Kidney (tissue), 14 donors: Measurements from ENCODE around the gene B3GALT6. TPM values are rescaled to one million over a fixed set of nuclear protein-coding genes. Genes with fewer than 3 reads are reported as not detected.

Source experiments
- DNase-seq, 5 donors: peaks; one replicate each; pipeline ENCODE4 v3.0.0-alpha.2; 2013 to 2020
- FAIRE-seq: peaks from 2 replicates; lab custom pipeline; 2012; peaks lifted over from hg19 to GRCh38; lab: Jason Lieb, UNC
- H3K27ac ChIP-seq, 2 donors: one replicate each; pipeline ENCODE4 v1.7.0; 2013; ENCODE audit warnings: low read depth in 2 of 2, low read length in 2 of 2, inconsistent platforms in 1 of 2
- H3K27me3 ChIP-seq: one replicate; pipeline ENCODE4 v1.7.1; 2013; ENCODE audit warnings: low read length, inconsistent platforms; ENCODE audit not compliant: control insufficient read depth, insufficient read depth
- H3K36me3 ChIP-seq, 3 donors: one replicate each; pipeline versions ENCODE4 v1.7.0 to v1.7.1; 2013; ENCODE audit warnings: low read length in 3 of 3, control low read depth in 1 of 3, inconsistent platforms in 1 of 3; ENCODE audit not compliant: insufficient read depth in 3 of 3, control insufficient read depth in 2 of 3
- H3K4me1 ChIP-seq, 3 donors: one replicate each; pipeline versions ENCODE4 v1.7.0 to v1.7.1; 2013; ENCODE audit warnings: low read length in 3 of 3, inconsistent platforms in 1 of 3, low read depth in 1 of 3; ENCODE audit not compliant: control insufficient read depth in 2 of 3, insufficient read depth in 2 of 3
- H3K4me3 ChIP-seq, 3 donors: one replicate each; pipeline versions ENCODE4 v1.7.0 to v1.8.1; 2013; ENCODE audit warnings: low read length in 3 of 3, control low read depth in 1 of 3, inconsistent platforms in 1 of 3
- H3K9ac ChIP-seq, 3 donors: one replicate each; pipeline versions ENCODE4 v1.7.0 to v1.7.1; 2013; ENCODE audit warnings: low read length in 3 of 3, control low read depth in 1 of 3, inconsistent platforms in 1 of 3
- H3K9me3 ChIP-seq, 3 donors: one replicate each; pipeline versions ENCODE4 v1.7.0 to v1.7.1; 2013; ENCODE audit warnings: low read length in 3 of 3, control low read depth in 1 of 3, inconsistent platforms in 1 of 3; ENCODE audit not compliant: control insufficient read depth in 2 of 3, insufficient read depth in 1 of 3
- intact Hi-C: fragments of 100-400 bp; cut with DNase I; formaldehyde crosslinking; loops from one replicate; pipeline ENCODE4 v1.11.1; 2022
- polyA plus RNA-seq: library from polyadenylated mRNA; stranded (reverse); fragments of 350-450 nt; fragmentation: Illumina TruSeq; extraction: RNeasy Lipid Tissue Mini Kit (QIAGEN cat#74804); gene quantifications from one replicate; pipeline ENCODE4 v1.2.3, GENCODE V29; 2014; ENCODE audit warnings: low read depth, low replicate concordance; ENCODE audit not compliant: insufficient read depth
- total RNA-seq: library from RNA; stranded (reverse); fragmentation: NEBNext Ultra II Directional; extraction: Animal tissue kit (Norgen Biotek cat#: 25700); gene quantifications from one replicate; pipeline ENCODE4 v1.2.1, GENCODE V29; 2021
- TF ChIP-seq, protein P1 (sequence below): IDR thresholded peaks from 3 replicates; pipeline ENCODE4 v1.5.1; 2012; ENCODE audit warnings: mild to moderate bottlenecking, moderate library complexity, borderline replicate concordance; ENCODE audit not compliant: insufficient read depth; ENCODE audit errors: extremely low read depth
- donor health status: control.
- donor health status: control.
- donor health status: control.
- donor health status: control.
- donor health status: control.
- donor health status: DM: yes; HTN: yes; CAD: no.
- donor health status: Normal renal cell carcinoma (clear cell type).

The B3GALT6 gene
- total and polyA plus RNA-seq, 2 donors from 2014 or later = 13.7 to 20.3 TPM

DNA sequence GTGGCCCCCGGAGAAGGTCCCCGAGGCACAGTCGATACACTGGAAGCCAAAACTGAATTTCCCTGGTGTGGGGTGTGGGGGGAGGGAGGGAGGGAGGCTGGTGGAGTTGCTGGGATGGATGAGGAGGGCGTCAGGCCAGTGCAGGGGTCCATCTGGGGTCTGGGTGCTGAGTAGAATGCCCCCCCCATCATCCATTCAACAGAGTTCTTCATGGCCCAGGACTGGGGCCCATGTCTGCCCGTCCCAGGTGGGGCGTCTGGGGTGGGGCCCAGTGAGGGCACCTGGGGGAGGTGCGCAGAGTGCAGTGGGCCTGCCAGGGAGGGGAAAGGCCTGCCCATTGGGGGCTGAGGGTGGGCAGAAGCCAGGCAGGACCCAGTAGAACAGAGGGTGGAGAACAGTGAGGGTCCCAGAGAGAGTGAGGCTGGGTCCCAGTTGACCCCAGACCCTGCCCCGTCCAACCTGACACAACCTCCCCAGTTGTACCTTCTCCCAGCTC, 27.6 kb upstream of the B3GALT6 start:
- Histone ChIP-seq H3K27ac (no peak overlapping the region), H3K27me3 (no peaks in the 10 kb centered on the region), H3K4me3 (no peak overlapping the region), H3K9me3 (no peaks in the 10 kb centered on the region), H3K36me3 (no peaks in the 10 kb centered on the region), H3K9ac (no peak overlapping the region), H3K4me1 (peaks cover 0 to 3% (median 0%) of the 10 kb centered on the region in 3 donors)
- DNase-seq = peak in 1 of 5 donors; percentile 46
- FAIRE-seq = no peak
- intact Hi-C loops = no loop called here
- TF ChIP-seq, protein P1, sequence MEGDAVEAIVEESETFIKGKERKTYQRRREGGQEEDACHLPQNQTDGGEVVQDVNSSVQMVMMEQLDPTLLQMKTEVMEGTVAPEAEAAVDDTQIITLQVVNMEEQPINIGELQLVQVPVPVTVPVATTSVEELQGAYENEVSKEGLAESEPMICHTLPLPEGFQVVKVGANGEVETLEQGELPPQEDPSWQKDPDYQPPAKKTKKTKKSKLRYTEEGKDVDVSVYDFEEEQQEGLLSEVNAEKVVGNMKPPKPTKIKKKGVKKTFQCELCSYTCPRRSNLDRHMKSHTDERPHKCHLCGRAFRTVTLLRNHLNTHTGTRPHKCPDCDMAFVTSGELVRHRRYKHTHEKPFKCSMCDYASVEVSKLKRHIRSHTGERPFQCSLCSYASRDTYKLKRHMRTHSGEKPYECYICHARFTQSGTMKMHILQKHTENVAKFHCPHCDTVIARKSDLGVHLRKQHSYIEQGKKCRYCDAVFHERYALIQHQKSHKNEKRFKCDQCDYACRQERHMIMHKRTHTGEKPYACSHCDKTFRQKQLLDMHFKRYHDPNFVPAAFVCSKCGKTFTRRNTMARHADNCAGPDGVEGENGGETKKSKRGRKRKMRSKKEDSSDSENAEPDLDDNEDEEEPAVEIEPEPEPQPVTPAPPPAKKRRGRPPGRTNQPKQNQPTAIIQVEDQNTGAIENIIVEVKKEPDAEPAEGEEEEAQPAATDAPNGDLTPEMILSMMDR = no peak

DNA sequence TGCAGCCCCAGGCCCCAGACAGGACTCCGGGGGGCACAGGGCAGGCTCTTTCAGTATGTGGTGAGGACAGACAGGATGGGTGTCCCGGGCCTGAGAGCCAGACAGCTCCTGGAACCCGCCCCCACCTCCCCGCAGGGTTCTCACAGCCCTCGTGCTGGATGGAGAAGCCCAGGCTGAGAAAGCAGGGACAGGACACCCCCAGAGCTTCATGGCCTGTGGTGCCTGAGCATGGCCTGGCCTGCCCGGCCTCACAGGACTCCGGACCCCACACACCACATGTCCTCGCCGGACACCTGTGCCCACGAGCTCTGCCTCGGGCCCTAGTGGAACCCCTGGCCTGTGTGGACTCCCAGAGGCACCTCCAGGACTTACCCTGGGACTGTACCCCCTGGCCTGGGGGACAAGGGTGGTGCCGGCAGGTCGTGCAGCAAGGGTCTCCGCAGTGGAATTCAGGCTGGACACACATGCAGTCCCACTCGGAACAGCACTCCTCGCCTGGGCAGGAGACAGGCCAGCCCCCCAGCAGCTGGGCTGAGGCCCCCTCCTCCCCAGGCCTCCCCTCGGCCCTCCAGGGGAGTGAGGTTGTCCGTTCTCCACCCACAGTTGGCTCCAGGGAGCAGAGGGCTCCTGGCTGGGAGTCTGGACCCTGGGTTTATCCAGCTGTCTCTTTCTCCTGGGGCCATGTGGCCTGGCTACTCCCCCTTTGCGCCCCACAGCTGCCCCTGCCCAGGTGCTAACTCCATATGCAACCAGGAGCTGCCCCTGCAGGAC, 26.9 kb upstream of the B3GALT6 start:
- no peaks in the 10 kb centered on the region for H3K9me3 ChIP-seq
- peak in 2 of 5 donors; percentile 46 to 69 for DNase-seq
- H3K9ac ChIP-seq = no peak overlapping the region
- no peaks in the 10 kb centered on the region for H3K27me3 ChIP-seq
- TF ChIP-seq, protein P1 = no peak
- peaks cover 0 to 3% (median 0%) of the 10 kb centered on the region in 3 donors for H3K4me1 ChIP-seq
- H3K36me3 ChIP-seq = no peaks in the 10 kb centered on the region
- no peak overlapping the region for H3K27ac ChIP-seq
- H3K4me3 ChIP-seq = no peak overlapping the region
- intact Hi-C loops = no loop called here
- no peak for FAIRE-seq

DNA sequence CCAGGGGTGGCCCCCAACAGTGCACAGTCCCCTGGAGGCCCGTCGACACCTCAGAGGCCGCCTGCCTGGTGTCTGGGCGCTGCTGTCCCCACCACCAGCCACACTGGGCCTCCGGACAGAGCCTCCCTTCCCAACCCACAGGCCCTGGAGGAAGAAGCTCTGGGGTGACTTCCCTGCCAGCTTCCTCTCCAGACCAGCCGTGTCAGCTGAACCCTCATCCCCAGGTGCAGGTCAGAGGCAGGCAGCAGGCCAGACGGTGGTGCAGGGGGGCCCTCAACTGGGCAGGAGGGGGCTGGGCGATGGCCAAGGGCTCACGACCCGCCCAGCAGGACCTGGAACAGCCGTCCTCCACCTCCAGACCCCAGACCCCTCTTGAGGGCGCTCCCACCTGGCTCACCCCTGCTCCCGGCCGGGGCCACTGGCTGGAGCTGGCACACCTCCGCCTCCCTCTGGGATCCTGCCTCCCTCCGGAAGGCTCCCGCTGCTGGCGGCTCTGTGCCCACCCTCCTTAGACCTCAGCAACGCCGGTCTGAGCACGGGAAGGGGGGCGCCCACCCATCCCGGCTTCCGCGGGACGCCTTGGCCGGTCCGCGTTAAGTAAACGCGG, 26.2 kb upstream of the B3GALT6 start:
- H3K27ac ChIP-seq = no peak overlapping the region
- H3K4me3 ChIP-seq = no peak overlapping the region
- TF ChIP-seq, protein P1 = no peak
- intact Hi-C loops = no loop called here
- peak in 2 of 5 donors; percentile 65 to 76 for DNase-seq
- peaks cover 0 to 3% (median 0%) of the 10 kb centered on the region in 3 donors for H3K4me1 ChIP-seq
- H3K27me3 ChIP-seq = no peaks in the 10 kb centered on the region
- H3K9me3 ChIP-seq = no peaks in the 10 kb centered on the region
- H3K36me3 ChIP-seq = no peaks in the 10 kb centered on the region
- no peak for FAIRE-seq
- H3K9ac ChIP-seq = no peak overlapping the region
